PC-9 (cell line): ENCODE data around the gene MBP.

Experiments used
- CTCF ChIP-seq: fragments of 200-600 bp; sonication (generic); conservative IDR thresholded peaks from 2 replicates; pipeline ENCODE4 v1.6.1; 2017; ENCODE audit warnings: mixed run types, antibody characterized with exemption, mild to moderate bottlenecking, moderate library complexity
- EZH2 ChIP-seq: fragments of 200-600 bp; sonication (generic); IDR thresholded peaks from 2 replicates; pipeline ENCODE4 v1.8.0; 2017; ENCODE audit warnings: antibody characterized with exemption, low read depth

- no peak for TF ChIP-seq EZH2
- peak; percentile 92 for TF ChIP-seq CTCF
These were observed 149.6 kb downstream of the MBP start for GRCh38 chr18:76982841-76983583.
